HepG2 (cell line): ENCODE measurements around the gene XPOT. TPM values are rescaled to one million over a fixed set of nuclear protein-coding genes. Genes with fewer than 3 reads are reported as not detected.

Experiments used
- CCDC6 ChIP-seq: sonication (generic); formaldehyde crosslinking; IDR thresholded peaks from 2 replicates; pipeline ENCODE4 v1.8.1; 2022; ENCODE audit warnings: mild to moderate bottlenecking, missing genetic modification reagents, moderate library complexity
- CHCHD3 ChIP-seq: sonication (generic); formaldehyde crosslinking; IDR thresholded peaks from 2 replicates; pipeline ENCODE4 v1.8.0; 2022; ENCODE audit warnings: mild to moderate bottlenecking, missing genetic modification reagents, moderate library complexity
- ELF1 ChIP-seq: sonication (generic); formaldehyde crosslinking; IDR thresholded peaks from 2 replicates; pipeline ENCODE4 v1.4.0; 2020; ENCODE audit warnings: missing genetic modification reagents
- ETS1 ChIP-seq: sonication (generic); formaldehyde crosslinking; IDR thresholded peaks from 2 replicates; pipeline ENCODE4 v1.4.0; 2020; ENCODE audit warnings: missing genetic modification reagents
- FOXP4 ChIP-seq: sonication (generic); formaldehyde crosslinking; IDR thresholded peaks from 2 replicates; pipeline ENCODE4 v1.4.0; 2020; ENCODE audit warnings: missing genetic modification reagents
- GATA4 ChIP-seq: sonication (generic); IDR thresholded peaks from 2 replicates; pipeline ENCODE4 v1.6.1; 2016; ENCODE audit warnings: antibody characterized with exemption, low read depth, borderline replicate concordance
- GFI1 ChIP-seq: sonication (generic); formaldehyde crosslinking; IDR thresholded peaks from 2 replicates; pipeline ENCODE4 v1.5.0; 2020; ENCODE audit warnings: missing genetic modification reagents, mild to moderate bottlenecking, borderline replicate concordance
- MXI1 ChIP-seq: IDR thresholded peaks from 3 replicates; pipeline ENCODE4 v1.6.1; 2012; ENCODE audit warnings: low read depth, low read length, inconsistent platforms, borderline replicate concordance
- MYC ChIP-seq: sonication (generic); formaldehyde crosslinking; IDR thresholded peaks from 2 replicates; pipeline ENCODE4 v1.9.0; 2021; ENCODE audit warnings: missing genetic modification reagents, borderline replicate concordance
- NR2F6 ChIP-seq, 2 experiments: IDR thresholded peaks; 2 replicates each; pipeline ENCODE4 v1.6.1; 2016; ENCODE audit warnings: antibody characterized with exemption in 1 of 2, mild to moderate bottlenecking in 1 of 2
- PHF8 ChIP-seq: sonication (generic); formaldehyde crosslinking; IDR thresholded peaks from 2 replicates; pipeline ENCODE4 v1.5.0; 2020; ENCODE audit warnings: missing genetic modification reagents
- REPIN1 ChIP-seq: sonication (generic); formaldehyde crosslinking; IDR thresholded peaks from 2 replicates; pipeline ENCODE4 v1.8.0; 2022; ENCODE audit warnings: missing genetic modification reagents, low read depth, mild to moderate bottlenecking, borderline replicate concordance
- ZC3H13 ChIP-seq: sonication (generic); formaldehyde crosslinking; IDR thresholded peaks from 2 replicates; pipeline ENCODE4 v1.8.1; 2023; ENCODE audit warnings: mild to moderate bottlenecking, missing genetic modification reagents, moderate library complexity
- ZFP36L1 ChIP-seq: sonication (generic); formaldehyde crosslinking; IDR thresholded peaks from 2 replicates; pipeline ENCODE4 v1.8.0; 2022; ENCODE audit warnings: mild to moderate bottlenecking, missing genetic modification reagents, moderate library complexity
- ZFP90 ChIP-seq: sonication (generic); formaldehyde crosslinking; IDR thresholded peaks from 2 replicates; pipeline ENCODE4 v1.8.0; 2022; ENCODE audit warnings: missing genetic modification reagents, mild to moderate bottlenecking, inconsistent platforms, borderline replicate concordance
- ZMAT3 ChIP-seq: sonication (generic); formaldehyde crosslinking; conservative IDR thresholded peaks from 2 replicates; pipeline ENCODE4 v1.7.0; 2021; ENCODE audit warnings: missing genetic modification reagents
- ZNF101 ChIP-seq: sonication (generic); formaldehyde crosslinking; IDR thresholded peaks from 2 replicates; pipeline ENCODE4 v1.4.0; 2020; ENCODE audit warnings: mild to moderate bottlenecking, low read depth, missing genetic modification reagents, borderline replicate concordance
- ZNF605 ChIP-seq: sonication (generic); formaldehyde crosslinking; IDR thresholded peaks from 2 replicates; pipeline ENCODE4 v1.8.0; 2022; ENCODE audit warnings: mild to moderate bottlenecking, missing genetic modification reagents
- ZNF687 ChIP-seq: sonication (generic); formaldehyde crosslinking; IDR thresholded peaks from 2 replicates; pipeline ENCODE4 v1.5.1; 2020; ENCODE audit warnings: mild to moderate bottlenecking, missing genetic modification reagents, moderate library complexity
- ZSCAN31 ChIP-seq: sonication (generic); formaldehyde crosslinking; IDR thresholded peaks from 2 replicates; pipeline ENCODE4 v1.5.0; 2020; ENCODE audit warnings: low read depth, mild to moderate bottlenecking, missing genetic modification reagents
- polyA plus RNA-seq, 8 experiments: library from polyadenylated mRNA; depleted of rRNA in 3 of 8; stranded (reverse) in 7 of 8; unstranded in 1 of 8; fragments of >200 nt; fragmentation: Illumina TruSeq in 4 of 8; extraction: Trizol in 4 of 8; gene quantifications; 2 replicates each; pipeline versions ENCODE4 v1.2.1 to v1.2.3, GENCODE V29; 2011 to 2016; ENCODE audit warnings: low read depth in 4 of 8, missing spikeins in 1 of 8, mixed read lengths in 1 of 8; ENCODE audit not compliant: insufficient read depth in 1 of 8
- total RNA-seq, 5 experiments: library from RNA; depleted of rRNA; stranded (reverse); fragments of >200 nt; fragmentation: Illumina TruSeq; extraction: Trizol; gene quantifications; 2 replicates each; pipeline ENCODE4 v1.2.3, GENCODE V29; 2016; ENCODE audit warnings: low read depth in 1 of 5

XPOT gene
- total and polyA plus RNA-seq, 2 of the 13 experiments (the other 11 are each of a cell fraction or from before 2014, with no cell fraction given) = 93.8 to 102 TPM

GRCh38 chr12:64404470-64405256, 471 bp downstream of the XPOT start (continued):
- peak; percentile 75; the same call in 1 of the 3 replicates for TF ChIP-seq MXI1
- peak; percentile 0 for TF ChIP-seq ZMAT3 (CRISPR knock-in tag)
- peak; percentile 45; the same call in 1 of the 2 replicates for TF ChIP-seq GFI1 (CRISPR knock-in tag)
- TF ChIP-seq ETS1 (CRISPR knock-in tag) = no peak
- no peak for TF ChIP-seq NR2F6 (IDR thresholded peaks at IDR 0.05)
- 0 out of 2 replicates have a peak, but pooled peaks have one; percentile 1 for TF ChIP-seq NR2F6 (CRISPR knock-in tag; IDR thresholded peaks at IDR 0.05)
- TF ChIP-seq ZNF605 = no peak
- peak; percentile 94 for TF ChIP-seq ZNF687 (CRISPR knock-in tag)
- peak; percentile 94 for TF ChIP-seq PHF8
- peak; percentile 70 for TF ChIP-seq ZFP36L1 (CRISPR knock-in tag)
- TF ChIP-seq MYC (CRISPR knock-in tag) = peak; percentile 98
- TF ChIP-seq ZC3H13 = peak; percentile 34; the same call in 1 of the 2 replicates
- TF ChIP-seq ZSCAN31 (CRISPR knock-in tag) = no peak
- TF ChIP-seq REPIN1 (CRISPR knock-in tag) = peak; percentile 57; the same call in 1 of the 2 replicates
- peak; percentile 41; the same call in 1 of the 2 replicates for TF ChIP-seq ZFP90 (CRISPR knock-in tag)
- peak; percentile 73; the same call in 1 of the 2 replicates for TF ChIP-seq CHCHD3 (CRISPR knock-in tag)
- 0 out of 2 replicates have a peak, but pooled peaks have one; percentile 22 for TF ChIP-seq ZNF101 (CRISPR knock-in tag)
- TF ChIP-seq CCDC6 = no peak
- TF ChIP-seq GATA4 = peak; percentile 38; the same call in 1 of the 2 replicates
- no peak for TF ChIP-seq FOXP4 (CRISPR knock-in tag)
- TF ChIP-seq ELF1 (CRISPR knock-in tag) = no peak; the same call in none of the 2 replicates
